ENCODE measurements around the gene ATP5F1E.

ATP5F1E gene

GRCh38 chr20:59002388-59002787, 29.7 kb downstream of the ATP5F1E start:
- H3K27me3 ChIP-seq (replicated peaks; ENCODE audit: control insufficient read depth, insufficient read depth, low read length): no peaks in the 10 kb centered on the region
- no peak overlapping the region for H3K4me3 ChIP-seq (replicated peaks; ENCODE audit: low read depth, low read length)
- TF ChIP-seq, protein P1, sequence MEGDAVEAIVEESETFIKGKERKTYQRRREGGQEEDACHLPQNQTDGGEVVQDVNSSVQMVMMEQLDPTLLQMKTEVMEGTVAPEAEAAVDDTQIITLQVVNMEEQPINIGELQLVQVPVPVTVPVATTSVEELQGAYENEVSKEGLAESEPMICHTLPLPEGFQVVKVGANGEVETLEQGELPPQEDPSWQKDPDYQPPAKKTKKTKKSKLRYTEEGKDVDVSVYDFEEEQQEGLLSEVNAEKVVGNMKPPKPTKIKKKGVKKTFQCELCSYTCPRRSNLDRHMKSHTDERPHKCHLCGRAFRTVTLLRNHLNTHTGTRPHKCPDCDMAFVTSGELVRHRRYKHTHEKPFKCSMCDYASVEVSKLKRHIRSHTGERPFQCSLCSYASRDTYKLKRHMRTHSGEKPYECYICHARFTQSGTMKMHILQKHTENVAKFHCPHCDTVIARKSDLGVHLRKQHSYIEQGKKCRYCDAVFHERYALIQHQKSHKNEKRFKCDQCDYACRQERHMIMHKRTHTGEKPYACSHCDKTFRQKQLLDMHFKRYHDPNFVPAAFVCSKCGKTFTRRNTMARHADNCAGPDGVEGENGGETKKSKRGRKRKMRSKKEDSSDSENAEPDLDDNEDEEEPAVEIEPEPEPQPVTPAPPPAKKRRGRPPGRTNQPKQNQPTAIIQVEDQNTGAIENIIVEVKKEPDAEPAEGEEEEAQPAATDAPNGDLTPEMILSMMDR (IDR thresholded peaks at IDR 0.05; ENCODE audit: insufficient read depth, low read length, poor library complexity, severe bottlenecking): no peak
- no peak for DNase-seq (ENCODE audit: extremely low read depth, insufficient read length)
- H3K36me3 ChIP-seq (ENCODE audit: control insufficient read depth, insufficient read depth, low read length): peaks cover 43% of the 10 kb centered on the region

DNA sequence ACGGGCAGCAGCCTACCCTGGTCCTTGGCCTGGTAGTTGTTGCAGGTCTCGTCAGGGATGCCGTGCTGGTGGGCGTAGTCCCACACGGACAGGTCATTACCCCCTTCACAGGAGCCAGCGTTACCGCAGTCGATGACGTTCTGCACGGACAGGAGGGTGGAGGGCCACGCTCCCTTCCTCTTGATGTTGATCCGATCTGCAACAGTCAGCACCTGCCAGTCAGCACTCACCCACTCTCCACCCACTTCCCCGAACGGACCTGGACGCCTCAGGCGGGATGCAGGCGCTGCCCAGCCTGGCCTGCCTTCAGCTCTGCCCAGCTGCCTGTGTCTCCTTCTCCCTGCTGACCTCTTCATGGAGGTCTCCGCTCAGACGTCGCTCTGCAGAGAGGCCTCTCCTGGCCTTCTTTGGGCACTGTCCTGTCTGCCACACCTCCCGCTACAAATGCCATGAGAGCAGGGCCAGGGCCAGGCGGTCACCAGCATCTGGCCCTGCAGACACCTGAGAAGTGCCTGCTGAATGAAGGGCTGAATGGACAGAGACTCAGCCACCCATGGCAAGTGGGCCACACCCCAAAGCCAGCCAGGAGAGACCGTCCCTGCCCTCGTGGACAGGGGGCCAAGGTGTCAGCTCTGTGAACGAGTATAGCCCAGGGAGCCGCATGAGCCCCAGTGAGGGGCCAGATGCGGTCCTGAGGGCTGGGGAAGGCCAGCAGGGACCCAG, 30.5 kb downstream of the ATP5F1E start:
- TF ChIP-seq, protein P1 (IDR thresholded peaks at IDR 0.05; ENCODE audit: insufficient read depth, low read length, poor library complexity, severe bottlenecking): no peak
- no peak for DNase-seq (ENCODE audit: extremely low read depth, insufficient read length)
- Histone ChIP-seq H3K27me3 (replicated peaks; ENCODE audit: control insufficient read depth, insufficient read depth, low read length) (no peaks in the 10 kb centered on the region), H3K36me3 (ENCODE audit: control insufficient read depth, insufficient read depth, low read length) (peaks cover 47% of the 10 kb centered on the region), H3K4me3 (replicated peaks; ENCODE audit: low read depth, low read length) (no peak overlapping the region)

- TF ChIP-seq, protein P1 (IDR thresholded peaks at IDR 0.05; ENCODE audit: insufficient read depth, low read length, poor library complexity, severe bottlenecking): no peak
- Histone ChIP-seq H3K36me3 (ENCODE audit: control insufficient read depth, insufficient read depth, low read length) (peaks cover 49% of the 10 kb centered on the region), H3K4me3 (replicated peaks; ENCODE audit: low read depth, low read length) (no peak overlapping the region), H3K27me3 (replicated peaks; ENCODE audit: control insufficient read depth, insufficient read depth, low read length) (no peaks in the 10 kb centered on the region)
- DNase-seq (ENCODE audit: extremely low read depth, insufficient read length): no peak
These were observed 31.1 kb downstream of the ATP5F1E start for GRCh38 chr20:59001068-59001448.

DNA sequence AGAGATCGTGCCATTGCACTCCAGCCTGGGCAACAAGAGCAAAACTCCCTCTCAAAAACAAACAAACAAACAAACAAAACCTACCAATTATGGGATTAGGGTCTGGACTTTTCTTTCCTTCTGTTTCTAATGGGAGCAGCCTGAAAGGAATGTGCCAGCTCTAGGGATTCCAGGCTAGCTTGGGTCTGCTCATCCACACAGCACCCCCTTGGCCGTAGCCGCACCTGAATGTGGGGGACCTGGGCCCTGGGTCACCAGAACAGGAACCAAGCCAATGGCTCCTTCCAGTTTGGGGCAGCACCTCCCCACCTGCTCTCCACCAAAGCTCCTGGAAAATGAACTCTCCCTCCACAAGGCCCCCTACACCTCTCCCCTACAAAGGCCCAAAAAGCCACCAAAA, 31.8 kb downstream of the ATP5F1E start:
- DNase-seq (ENCODE audit: extremely low read depth, insufficient read length): no peak

GRCh38 chr20:58998656-58999055, 33.5 kb downstream of the ATP5F1E start:
- TF ChIP-seq, protein P1 (IDR thresholded peaks at IDR 0.05; ENCODE audit: insufficient read depth, low read length, poor library complexity, severe bottlenecking): no peak
- Histone ChIP-seq H3K36me3 (ENCODE audit: control insufficient read depth, insufficient read depth, low read length) (peaks cover 56% of the 10 kb centered on the region), H3K4me3 (replicated peaks; ENCODE audit: low read depth, low read length) (no peak overlapping the region), H3K27me3 (replicated peaks; ENCODE audit: control insufficient read depth, insufficient read depth, low read length) (no peaks in the 10 kb centered on the region)
- no peak for DNase-seq (ENCODE audit: extremely low read depth, insufficient read length)

More for the DNA sequence above, 31.8 kb downstream of the ATP5F1E start:
- Histone ChIP-seq H3K27me3 (replicated peaks; ENCODE audit: control insufficient read depth, insufficient read depth, low read length) (no peaks in the 10 kb centered on the region), H3K4me3 (replicated peaks; ENCODE audit: low read depth, low read length) (no peak overlapping the region), H3K36me3 (ENCODE audit: control insufficient read depth, insufficient read depth, low read length) (peaks cover 51% of the 10 kb centered on the region)
- TF ChIP-seq, protein P1 (IDR thresholded peaks at IDR 0.05; ENCODE audit: insufficient read depth, low read length, poor library complexity, severe bottlenecking): no peak

Data from GM06990 (cell line).